Uterus (tissue), 4 donors: ENCODE results near the gene ZDHHC6. TPM values are rescaled to one million over a fixed set of nuclear protein-coding genes. Genes with fewer than 3 reads are reported as not detected.

Experiments
- DNase-seq, 2 donors: peaks; one replicate each; pipeline ENCODE4 v3.0.0-alpha.2; 2019 to 2020
- H3K27ac ChIP-seq, 2 donors: fragments of 200-600 bp; sonication (generic); 1 replicate in 1 of 2; 2 replicates in 1 of 2; pipeline ENCODE4 v1.5.1; 2016 to 2018
- H3K27me3 ChIP-seq, 2 donors: fragments of 200-600 bp; sonication (generic); one replicate each; pipeline ENCODE4 v1.5.1; 2018 to 2019; ENCODE audit warnings: control low read depth in 1 of 2
- H3K36me3 ChIP-seq, 2 donors: fragments of 200-600 bp; sonication (generic); one replicate each; pipeline ENCODE4 v1.5.1; 2019; ENCODE audit warnings: control low read depth in 1 of 2
- H3K4me1 ChIP-seq, 2 donors: fragments of 200-600 bp; sonication (generic); one replicate each; pipeline ENCODE4 v1.5.1; 2018 to 2019; ENCODE audit warnings: control low read depth in 1 of 2
- H3K4me3 ChIP-seq, 2 donors: fragments of 200-600 bp; sonication (generic); 1 replicate in 1 of 2; 2 replicates in 1 of 2; pipeline ENCODE4 v1.5.1; 2018 to 2019; ENCODE audit warnings: mild to moderate bottlenecking in 1 of 2
- H3K9me3 ChIP-seq, 2 donors: fragments of 200-600 bp; sonication (generic); one replicate each; pipeline ENCODE4 v1.5.1; 2019; ENCODE audit warnings: control low read depth in 1 of 2
- CTCF ChIP-seq, 4 experiments: fragments of 200-600 bp in 2 of 4; fragments of 450-650 bp in 2 of 4; sonication (generic) in 2 of 4; IDR thresholded peaks; one replicate each; pipeline ENCODE4 v1.5.1; 2016 to 2019; ENCODE audit warnings: antibody characterized with exemption in 4 of 4, mild to moderate bottlenecking in 2 of 4, moderate library complexity in 1 of 4
- POLR2A ChIP-seq, 2 donors: fragments of 450-650 bp; IDR thresholded peaks; one replicate each; pipeline ENCODE4 v1.6.1; 2016; ENCODE audit warnings: antibody characterized with exemption in 2 of 2, mild to moderate bottlenecking in 1 of 2, moderate library complexity in 1 of 2
- intact Hi-C: fragments of 100-400 bp; cut with DNase I; formaldehyde crosslinking; loops from one replicate; pipeline ENCODE4 v1.15.1; 2023; ENCODE audit warnings: low total_unique reads
- total RNA-seq, 4 donors: library from RNA; depleted of rRNA in 3 of 4; stranded (reverse); fragments of >200 nt in 3 of 4; gene quantifications; one replicate each; pipeline versions ENCODE4 v1.1.0 to v1.2.4, GENCODE V29; 2014 to 2023
- donor health status: DM: yes; HTN: yes; CAD: no.

Gene ZDHHC6
- total RNA-seq, 4 donors from 2014 or later: 22.9 to 89.7 (median 39.9) TPM

DNA sequence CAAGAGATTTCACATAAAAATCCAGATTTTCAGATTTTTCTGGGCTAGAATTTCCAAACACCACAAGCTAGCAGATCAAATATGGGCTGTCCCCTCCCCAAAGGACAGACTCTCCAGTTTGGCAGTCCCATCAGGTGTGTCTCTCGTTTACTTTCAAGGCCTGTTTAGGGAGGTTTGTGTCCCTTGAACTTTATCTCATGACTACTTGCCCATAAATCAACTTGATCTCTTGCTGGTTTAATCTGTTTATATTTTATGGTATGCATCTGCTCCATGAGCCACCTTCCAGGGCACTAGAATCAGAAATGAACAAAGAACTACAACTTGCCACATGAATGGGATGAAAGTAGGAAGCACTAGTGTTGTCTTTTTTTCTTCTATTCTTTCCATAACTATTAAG is 5.2 kb downstream of the ZDHHC6 start:
- no peak for TF ChIP-seq CTCF (IDR thresholded peaks at IDR 0.05)
- no peak for TF ChIP-seq POLR2A (IDR thresholded peaks at IDR 0.05)
- H3K4me1 ChIP-seq: no peaks in the 10 kb centered on the region
- no peak overlapping the region for H3K4me3 ChIP-seq
- H3K36me3 ChIP-seq: no peaks in the 10 kb centered on the region
- H3K27me3 ChIP-seq: no peaks in the 10 kb centered on the region
- no peaks in the 10 kb centered on the region for H3K9me3 ChIP-seq
- intact Hi-C loops: no loop called here
- H3K27ac ChIP-seq: no peak overlapping the region
- DNase-seq: no peak

DNA sequence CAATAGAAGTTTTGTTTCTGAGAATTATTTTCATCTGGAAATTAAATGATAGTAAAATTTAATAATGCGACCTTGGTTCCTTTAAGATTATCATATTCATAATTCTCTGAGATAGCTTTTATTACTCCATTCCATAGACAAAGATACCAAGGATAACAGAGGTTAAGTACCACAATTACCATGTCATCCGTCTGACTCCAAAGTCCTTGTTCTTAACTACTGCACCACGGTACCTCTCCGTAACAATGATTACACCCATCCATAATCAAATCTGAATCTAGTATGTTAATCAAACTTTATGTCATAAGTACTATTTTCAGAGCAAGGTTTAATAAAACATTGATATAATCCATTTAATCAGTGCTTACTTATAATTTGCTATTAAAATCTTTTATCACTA is 8.4 kb downstream of the ZDHHC6 start:
- intact Hi-C loops: no loop called here
- H3K4me3 ChIP-seq: no peak overlapping the region
- TF ChIP-seq POLR2A (IDR thresholded peaks at IDR 0.05) (no peak), CTCF (IDR thresholded peaks at IDR 0.05) (no peak)
- H3K9me3 ChIP-seq: no peaks in the 10 kb centered on the region
- DNase-seq: no peak
- no peaks in the 10 kb centered on the region for H3K4me1 ChIP-seq
- no peaks in the 10 kb centered on the region for H3K27me3 ChIP-seq
- H3K36me3 ChIP-seq: no peaks in the 10 kb centered on the region
- no peak overlapping the region for H3K27ac ChIP-seq

DNA sequence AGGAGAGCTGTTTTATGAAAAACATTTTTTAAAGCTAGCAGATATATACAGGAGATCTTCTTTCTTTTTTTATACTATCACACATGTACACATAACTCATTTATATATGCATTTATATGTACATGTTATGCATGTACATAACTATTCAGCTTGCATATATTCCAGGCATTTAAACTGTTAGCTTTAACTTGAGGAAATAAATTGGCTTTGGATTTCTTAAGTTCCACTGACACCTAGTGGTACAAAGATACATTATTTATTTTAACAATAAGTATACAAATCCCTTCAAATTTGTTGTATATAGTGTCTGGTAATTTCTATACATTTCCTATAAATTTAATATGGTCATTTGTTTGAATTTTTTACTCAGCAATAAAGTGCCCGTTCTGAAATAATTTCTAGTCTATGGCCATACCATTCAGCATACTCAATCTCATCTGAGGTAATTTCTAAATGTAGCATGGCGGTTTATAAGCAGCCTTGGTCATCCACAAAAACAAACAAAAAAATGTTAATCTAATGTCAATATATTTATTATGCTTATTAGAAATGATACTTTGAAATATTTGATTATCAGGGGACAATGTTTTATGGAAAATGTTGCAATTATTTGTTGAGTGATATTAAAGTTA is 11.6 kb downstream of the ZDHHC6 start:
- TF ChIP-seq CTCF (IDR thresholded peaks at IDR 0.05) (peak in 2 of 4 experiments; percentile 7 to 9), POLR2A (IDR thresholded peaks at IDR 0.05) (no peak)
- intact Hi-C loops: no loop called here

GRCh38 chr10:112433136-112433535 is 13.6 kb downstream of the ZDHHC6 start:
- H3K27me3 ChIP-seq: no peaks in the 10 kb centered on the region
- intact Hi-C loops: no loop called here
- no peaks in the 10 kb centered on the region for H3K4me1 ChIP-seq
- TF ChIP-seq POLR2A (IDR thresholded peaks at IDR 0.05): no peak
- no peak for TF ChIP-seq CTCF (IDR thresholded peaks at IDR 0.05)
- no peak overlapping the region for H3K4me3 ChIP-seq
- no peaks in the 10 kb centered on the region for H3K9me3 ChIP-seq
- H3K27ac ChIP-seq: no peak overlapping the region
- no peaks in the 10 kb centered on the region for H3K36me3 ChIP-seq
- DNase-seq: no peak

More for the DNA sequence above, 11.6 kb downstream of the ZDHHC6 start:
- Histone ChIP-seq H3K4me3 (no peak overlapping the region), H3K27ac (no peak overlapping the region), H3K9me3 (no peaks in the 10 kb centered on the region), H3K36me3 (no peaks in the 10 kb centered on the region), H3K27me3 (no peaks in the 10 kb centered on the region), H3K4me1 (no peaks in the 10 kb centered on the region)
- no peak for DNase-seq

DNA sequence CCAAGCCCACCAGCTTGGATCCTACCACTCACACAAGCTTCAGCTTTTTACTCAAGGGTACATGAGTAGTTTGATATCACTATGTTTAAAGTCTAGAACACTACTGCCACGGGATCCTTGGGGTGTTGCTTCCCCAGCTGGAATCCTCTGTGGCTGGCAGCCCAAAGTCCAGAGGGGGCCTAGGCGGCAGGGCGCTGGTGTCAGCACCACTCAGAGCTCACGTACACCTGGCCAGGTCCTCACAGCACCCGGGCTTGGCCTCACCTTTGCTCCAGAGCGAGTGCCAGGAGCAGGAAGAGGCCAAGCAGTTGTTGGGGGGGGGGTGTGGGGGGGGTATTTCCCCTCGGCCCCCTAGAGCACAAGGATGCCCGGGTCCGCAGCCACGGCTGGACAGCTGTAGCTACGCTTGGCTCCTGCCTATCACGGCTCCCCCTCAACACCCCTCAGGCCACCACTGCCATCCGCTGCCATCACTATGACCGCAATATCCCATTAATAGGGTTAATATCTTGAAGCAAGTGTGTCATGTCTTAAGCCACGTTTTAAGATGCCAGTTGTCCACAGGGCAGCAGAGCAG is 17.0 kb downstream of the ZDHHC6 start:
- no peak overlapping the region for H3K4me3 ChIP-seq
- no peaks in the 10 kb centered on the region for H3K27me3 ChIP-seq
- H3K36me3 ChIP-seq: no peaks in the 10 kb centered on the region
- no peaks in the 10 kb centered on the region for H3K9me3 ChIP-seq
- no peak overlapping the region for H3K27ac ChIP-seq
- no peaks in the 10 kb centered on the region for H3K4me1 ChIP-seq
- intact Hi-C loops: no loop called here
- TF ChIP-seq CTCF (IDR thresholded peaks at IDR 0.05): no peak
- no peak for TF ChIP-seq POLR2A (IDR thresholded peaks at IDR 0.05)
- no peak for DNase-seq
